NOMO-1 treated with DMSO at 0.1 percent for 48 hours (cell line): Measurements from ENCODE around the gene NDUFAF8.

ENCODE experiments used
- DNase-seq: peaks from one replicate; lab custom pipeline; 2025; ENCODE audit not compliant: unreplicated experiment; lab: John Stamatoyannopoulos, UW

NDUFAF8 gene

DNA sequence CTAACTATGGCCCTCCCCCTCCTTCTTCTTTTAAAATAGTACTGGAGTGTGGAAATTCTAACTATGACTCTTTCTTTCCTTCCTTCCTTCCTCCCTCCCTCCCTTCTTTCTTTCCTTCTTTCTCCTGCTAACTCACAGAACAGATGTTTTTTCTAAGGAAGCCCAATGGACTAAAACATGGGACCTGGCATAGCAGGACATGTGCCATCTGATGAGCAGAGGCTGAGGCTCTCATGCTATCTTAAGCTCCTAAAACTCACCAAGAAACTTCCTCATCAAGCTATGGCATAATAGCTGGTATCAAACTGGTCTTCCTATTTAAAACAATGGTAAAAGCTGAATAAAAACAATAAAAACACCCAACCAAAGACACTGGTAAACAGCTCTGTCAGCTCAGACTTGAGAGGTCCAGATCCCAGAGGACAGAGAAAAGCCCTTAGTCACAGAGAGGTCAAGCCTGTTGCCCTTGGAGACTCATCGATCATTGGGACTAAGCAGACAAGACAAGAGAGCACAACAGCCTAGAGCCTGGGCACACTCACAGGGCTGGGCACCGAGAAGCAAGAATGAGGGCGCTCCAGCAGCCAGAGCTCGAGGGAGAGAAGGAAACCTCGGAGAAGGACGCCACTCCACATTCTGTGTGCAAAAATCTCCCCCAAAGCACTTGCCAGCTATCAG, 28.4 kb downstream of the NDUFAF8 start:
- DNase-seq: no peak

DNA sequence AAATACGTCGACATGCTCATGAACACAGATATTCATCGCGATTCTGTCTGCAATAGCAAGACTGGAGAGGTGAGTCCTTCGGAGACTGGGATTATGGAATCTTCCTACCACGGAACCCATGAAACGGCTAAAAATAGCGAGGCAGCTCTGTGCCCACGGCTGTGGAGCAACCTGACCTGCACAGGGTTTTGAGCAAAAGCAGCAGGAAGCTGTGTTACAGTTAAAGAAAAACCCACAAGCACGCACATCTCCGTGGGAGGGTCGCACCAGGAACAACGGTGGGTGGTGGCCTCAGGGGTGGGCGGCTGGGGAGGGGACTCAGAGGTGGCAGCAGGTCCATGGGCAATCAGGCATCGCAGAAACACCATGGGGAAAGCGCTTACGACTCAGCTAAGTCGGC, 31.2 kb downstream of the NDUFAF8 start:
- DNase-seq: no peak

DNA sequence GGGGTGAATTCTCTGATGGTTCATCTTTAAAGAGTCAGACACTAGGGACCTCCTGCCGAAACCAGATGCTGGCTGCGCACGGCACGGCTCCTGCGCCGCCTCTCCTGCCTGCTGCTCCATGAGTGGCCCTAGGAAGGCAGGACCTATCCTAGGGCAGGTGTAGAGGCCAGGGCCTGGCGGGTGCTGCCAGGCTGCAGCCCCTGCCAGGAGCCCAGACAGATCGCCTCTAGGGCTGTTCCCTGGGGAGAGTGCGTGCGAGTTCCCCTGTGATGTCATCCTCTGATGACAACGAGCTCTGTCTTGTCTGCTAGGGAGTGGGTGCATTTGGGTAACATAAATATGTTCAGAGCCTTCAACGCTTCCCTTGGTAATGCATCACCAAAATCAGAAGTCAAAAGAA, 32.1 kb downstream of the NDUFAF8 start:
- no peak for DNase-seq

DNA sequence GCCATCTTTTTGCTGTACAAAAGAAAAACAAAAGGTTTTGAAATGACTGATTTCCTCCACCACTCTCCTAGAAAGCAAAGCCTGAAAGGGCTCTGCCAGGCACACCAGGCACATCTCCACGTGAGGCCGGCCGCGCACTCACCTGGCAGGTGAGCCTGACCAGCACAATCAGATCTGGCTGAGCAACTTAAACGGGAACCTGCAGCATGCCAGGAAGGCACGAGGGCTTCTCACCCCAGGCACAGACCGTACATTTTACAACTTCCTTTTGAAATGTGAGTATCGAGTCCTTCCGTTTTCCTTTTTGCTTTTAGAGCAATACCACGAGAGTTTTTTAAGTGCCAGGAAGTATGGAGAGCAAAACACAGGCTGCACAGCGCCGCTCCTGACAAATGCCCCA, 33.5 kb downstream of the NDUFAF8 start:
- peak; percentile 72 for DNase-seq

DNA sequence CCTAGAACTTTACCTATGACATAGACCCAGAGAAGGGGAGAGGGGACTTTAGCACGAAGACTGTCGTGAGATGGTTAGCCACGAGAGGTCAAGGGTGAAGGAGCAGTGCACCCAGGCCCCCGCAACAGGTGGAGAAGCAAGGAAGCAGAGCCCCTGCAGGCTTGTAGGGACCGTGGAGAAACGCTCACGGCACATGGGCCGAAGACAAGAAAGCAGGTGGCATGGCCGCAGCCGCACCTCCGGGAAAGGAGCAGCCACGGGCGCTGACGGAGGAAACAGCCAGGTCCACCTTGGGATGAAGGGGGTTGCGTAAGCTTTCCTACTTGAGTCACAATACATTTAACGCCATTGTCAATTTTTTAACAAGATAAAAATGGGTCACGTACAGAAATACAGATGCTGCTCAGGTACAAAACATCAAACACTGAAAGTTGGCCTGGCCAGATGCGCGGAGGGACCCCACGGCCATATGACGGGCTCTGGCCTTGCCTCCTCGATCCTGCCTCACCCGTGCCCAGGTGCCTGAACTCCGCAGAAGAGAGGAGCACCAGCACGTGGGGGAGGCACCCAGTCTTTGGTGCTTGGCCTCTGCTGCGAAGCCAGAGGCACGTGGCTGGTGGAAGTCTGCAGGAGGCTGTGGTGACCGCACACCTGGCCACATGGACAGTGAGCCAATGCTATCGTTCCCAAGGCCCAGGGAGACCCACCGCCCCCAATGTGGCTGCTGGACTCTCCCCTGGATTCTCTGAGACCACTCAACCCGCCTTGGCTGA, 34.8 kb downstream of the NDUFAF8 start:
- DNase-seq: no peak

DNA sequence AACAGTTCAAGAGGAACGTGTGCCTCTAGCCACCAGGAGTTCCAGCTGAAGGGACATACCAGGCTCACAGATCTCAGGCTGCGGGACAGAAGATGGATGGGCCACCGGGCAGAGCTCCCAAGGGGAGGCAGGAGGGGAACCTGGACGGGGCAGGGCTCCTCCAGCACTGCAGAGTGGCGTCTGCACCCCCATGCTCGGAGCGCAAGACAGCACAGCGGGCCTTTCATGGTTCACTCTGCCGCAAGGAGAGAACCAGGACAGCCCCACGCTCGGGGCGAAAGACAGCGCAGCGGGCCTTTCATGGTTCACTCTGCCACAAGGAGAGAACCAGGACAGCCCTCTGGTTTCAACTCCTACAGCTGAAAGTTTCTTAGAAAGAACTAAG, 35.3 kb downstream of the NDUFAF8 start:
- DNase-seq: no peak

GRCh38 chr17:81276781-81277180, 37.7 kb downstream of the NDUFAF8 start:
- no peak for DNase-seq

- DNase-seq: no peak
These were observed 38.3 kb downstream of the NDUFAF8 start for GRCh38 chr17:81277421-81277820.

- DNase-seq: no peak
These were observed 39.0 kb downstream of the NDUFAF8 start for GRCh38 chr17:81277946-81278693.

GRCh38 chr17:81278831-81279230, 39.7 kb downstream of the NDUFAF8 start:
- no peak for DNase-seq

GRCh38 chr17:81279278-81280275, 40.5 kb downstream of the NDUFAF8 start:
- no peak for DNase-seq

DNA sequence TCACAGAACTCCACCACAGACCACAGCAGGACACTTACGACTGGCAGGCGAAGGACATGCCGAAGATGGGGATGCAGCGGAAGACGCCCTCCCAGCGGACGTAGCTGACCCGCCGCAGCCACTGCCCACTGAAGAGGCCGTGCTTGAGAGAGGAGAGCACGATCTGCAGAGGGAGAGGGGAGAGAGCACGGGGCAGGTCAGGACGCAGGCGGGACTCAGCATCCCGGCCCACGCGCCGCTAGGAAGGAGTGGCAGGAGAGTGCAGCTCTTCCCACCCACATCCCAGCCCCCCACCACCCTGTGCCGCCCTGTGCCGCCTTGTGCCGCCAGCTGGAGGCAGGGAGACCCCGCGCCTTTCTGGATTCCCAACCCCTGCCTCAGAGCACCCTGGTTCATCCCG, 41.5 kb downstream of the NDUFAF8 start:
- no peak for DNase-seq

DNA sequence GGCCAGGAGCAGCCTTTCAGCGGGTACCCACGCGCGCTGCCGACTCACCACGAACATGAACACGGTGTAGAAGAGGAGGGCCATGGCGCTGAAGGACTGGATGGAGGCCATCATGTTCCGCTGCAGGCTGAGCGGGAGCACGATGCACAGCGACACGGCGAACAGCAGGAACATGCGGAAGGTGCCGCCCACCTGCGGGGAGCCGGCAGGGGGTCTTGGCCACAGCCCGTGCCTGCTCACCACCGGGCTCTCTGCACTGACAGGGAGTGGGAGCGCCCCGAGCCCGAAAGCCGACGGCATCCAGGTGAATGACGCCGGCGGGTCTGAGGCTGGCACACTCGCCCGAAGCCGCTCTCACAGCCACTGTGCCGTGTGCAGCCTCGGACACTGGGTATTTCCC, 43.0 kb downstream of the NDUFAF8 start:
- DNase-seq: no peak

DNA sequence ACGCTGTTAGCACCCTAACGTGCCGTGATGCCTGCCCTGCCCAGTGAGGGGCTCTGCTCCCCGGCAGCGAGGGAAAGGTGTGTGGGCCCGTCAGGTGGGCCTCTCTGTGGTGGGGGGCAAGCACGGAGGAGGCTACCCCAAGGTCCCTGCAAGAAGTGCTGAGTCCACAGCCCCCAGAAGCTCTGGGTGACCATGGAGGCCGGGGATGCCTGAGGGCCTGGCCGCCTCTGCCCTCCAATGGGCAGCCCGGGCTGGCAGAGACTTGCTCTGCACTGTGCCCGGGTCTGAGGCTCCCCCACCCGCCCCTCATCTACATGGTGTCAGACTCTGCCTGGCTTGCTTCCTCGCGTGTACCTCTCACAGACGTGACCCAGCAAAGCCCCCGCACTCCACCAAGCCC, 43.8 kb downstream of the NDUFAF8 start:
- DNase-seq: no peak

DNA sequence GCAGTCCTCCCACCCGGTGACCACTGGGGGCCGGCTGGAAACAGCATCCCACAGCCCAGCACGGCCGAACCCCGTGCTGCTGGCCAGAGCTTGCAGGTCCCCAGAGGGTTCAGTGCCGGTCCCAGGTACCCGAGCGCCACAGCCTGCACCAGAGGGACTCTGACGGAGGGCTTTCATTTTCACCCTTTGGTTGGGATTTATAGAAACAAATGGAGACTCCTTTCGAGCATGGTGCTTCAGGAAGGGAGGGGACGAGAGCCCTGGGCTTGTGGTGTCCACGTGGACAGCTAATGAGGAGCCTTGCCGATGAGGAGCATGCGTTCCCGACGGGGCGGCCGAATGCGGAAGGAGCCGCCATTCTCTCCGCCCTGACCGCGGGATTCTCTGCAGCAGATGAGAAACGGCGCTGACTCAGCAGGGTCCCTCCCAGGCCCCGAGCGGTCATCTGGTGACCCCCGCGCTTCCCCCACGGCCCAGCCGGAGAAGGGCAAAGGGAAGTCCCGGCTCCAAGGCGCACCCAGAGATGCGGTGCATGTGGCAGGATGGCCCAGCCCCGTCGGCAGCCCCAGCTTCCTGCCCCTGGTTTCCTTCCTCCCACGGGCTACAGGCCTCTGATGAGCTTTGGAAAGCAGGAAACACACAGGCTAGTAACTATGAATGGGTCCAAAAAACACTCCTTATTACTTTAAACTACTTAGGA, 46.2 kb downstream of the NDUFAF8 start:
- DNase-seq: peak; percentile 55

DNA sequence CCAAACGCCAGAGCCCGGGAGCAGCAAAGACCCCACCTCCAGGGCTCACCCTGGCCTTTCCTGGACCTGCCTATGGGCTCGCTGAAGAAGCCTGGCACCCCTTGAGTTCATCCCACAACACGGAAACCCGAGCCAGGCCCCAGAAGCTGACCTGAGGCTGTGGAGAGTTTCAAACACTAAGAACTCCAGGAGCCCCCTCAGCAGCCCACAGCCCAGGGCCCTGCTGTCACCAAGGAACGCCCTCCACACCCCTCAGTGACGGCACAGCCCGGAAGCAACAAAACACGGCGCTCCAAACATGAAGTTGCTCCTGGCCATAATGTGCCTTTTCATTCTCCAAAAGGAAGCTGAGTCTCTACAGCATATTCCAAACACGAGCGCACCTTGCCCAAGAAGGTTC, 46.8 kb downstream of the NDUFAF8 start:
- DNase-seq: no peak

DNA sequence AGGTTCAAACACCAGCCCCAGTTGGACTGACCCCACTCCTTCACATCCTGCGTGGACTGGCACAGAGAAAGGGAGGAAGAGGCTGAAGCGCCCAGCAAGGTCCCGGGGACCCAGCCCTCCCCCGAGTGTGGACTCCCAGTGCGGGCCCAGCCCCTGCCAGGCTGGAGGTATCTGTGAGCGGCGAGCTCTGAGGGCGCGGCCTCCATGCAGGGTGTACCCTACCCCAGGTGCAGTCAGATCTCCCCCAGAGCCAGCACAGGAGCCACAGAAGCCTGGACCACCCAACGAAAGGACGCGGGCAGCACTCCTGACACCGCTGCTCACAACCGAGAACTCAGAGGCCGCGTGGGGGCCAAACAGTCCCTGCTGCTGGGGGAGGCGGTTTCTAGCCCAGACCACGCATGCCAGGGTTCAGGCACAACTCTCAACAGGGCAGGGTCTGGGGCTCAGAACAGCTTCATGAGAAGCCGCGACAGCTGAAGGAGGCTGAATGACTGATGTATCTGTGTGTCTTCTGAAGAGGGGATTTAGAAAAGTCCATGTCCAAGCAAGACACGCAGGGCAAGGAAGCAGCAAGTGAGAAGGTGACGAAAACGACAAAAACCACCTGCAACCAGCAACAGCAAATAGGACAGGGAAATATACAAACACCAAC, 47.5 kb downstream of the NDUFAF8 start:
- no peak for DNase-seq

GRCh38 chr17:81287152-81287551, 48.0 kb downstream of the NDUFAF8 start:
- DNase-seq: no peak

GRCh38 chr17:81287741-81288430, 48.8 kb downstream of the NDUFAF8 start:
- no peak for DNase-seq
